ENCODE results near the gene ITGA2B.

DNA sequence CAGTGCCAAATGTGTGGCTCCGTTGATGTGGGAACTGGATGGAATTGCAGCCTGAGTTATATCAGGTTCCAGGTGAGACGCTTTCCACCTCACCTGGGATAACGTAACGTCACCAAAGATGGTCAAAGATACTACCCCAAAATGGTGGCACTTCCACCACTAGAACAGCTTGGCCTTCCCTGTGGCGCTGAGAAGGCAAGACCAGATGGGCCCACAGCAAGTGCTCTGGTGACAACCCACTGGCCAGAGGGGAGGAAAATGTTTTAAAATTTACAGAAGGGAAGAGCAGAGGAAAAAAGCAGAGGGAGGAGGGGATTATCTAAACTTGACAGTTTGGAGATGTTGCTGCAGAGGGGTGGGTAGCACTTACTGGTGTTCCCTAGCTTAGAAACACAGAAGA is 7.5 kb upstream of the ITGA2B start:
- TF ChIP-seq, protein P1, sequence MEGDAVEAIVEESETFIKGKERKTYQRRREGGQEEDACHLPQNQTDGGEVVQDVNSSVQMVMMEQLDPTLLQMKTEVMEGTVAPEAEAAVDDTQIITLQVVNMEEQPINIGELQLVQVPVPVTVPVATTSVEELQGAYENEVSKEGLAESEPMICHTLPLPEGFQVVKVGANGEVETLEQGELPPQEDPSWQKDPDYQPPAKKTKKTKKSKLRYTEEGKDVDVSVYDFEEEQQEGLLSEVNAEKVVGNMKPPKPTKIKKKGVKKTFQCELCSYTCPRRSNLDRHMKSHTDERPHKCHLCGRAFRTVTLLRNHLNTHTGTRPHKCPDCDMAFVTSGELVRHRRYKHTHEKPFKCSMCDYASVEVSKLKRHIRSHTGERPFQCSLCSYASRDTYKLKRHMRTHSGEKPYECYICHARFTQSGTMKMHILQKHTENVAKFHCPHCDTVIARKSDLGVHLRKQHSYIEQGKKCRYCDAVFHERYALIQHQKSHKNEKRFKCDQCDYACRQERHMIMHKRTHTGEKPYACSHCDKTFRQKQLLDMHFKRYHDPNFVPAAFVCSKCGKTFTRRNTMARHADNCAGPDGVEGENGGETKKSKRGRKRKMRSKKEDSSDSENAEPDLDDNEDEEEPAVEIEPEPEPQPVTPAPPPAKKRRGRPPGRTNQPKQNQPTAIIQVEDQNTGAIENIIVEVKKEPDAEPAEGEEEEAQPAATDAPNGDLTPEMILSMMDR (IDR thresholded peaks at IDR 0.05): no peak
- TF ChIP-seq POLR2AphosphoS5 (IDR thresholded peaks at IDR 0.05) (no peak), POLR2A (IDR thresholded peaks at IDR 0.05) (no peak)
